Mucosa of stomach (tissue), 1 donor: Measurements from ENCODE around the gene C21orf58.

Experiments
- H3K27me3 ChIP-seq: one replicate; pipeline ENCODE4 v1.7.0; 2013; ENCODE audit warnings: mild to moderate bottlenecking, low read length; ENCODE audit not compliant: control insufficient read depth, insufficient read depth
- H3K36me3 ChIP-seq: one replicate; pipeline ENCODE4 v1.7.0; 2013; ENCODE audit warnings: low read length; ENCODE audit not compliant: control insufficient read depth, insufficient read depth
- H3K4me1 ChIP-seq: one replicate; pipeline ENCODE4 v1.7.0; 2013; ENCODE audit warnings: mild to moderate bottlenecking, low read length; ENCODE audit not compliant: control insufficient read depth, insufficient read depth
- H3K4me3 ChIP-seq: one replicate; pipeline ENCODE4 v1.7.0; 2013; ENCODE audit warnings: low read length
- H3K9ac ChIP-seq: one replicate; pipeline ENCODE4 v1.7.0; 2013; ENCODE audit warnings: mild to moderate bottlenecking, low read length, moderate library complexity
- H3K9me3 ChIP-seq: one replicate; pipeline ENCODE4 v1.7.0; 2013; ENCODE audit warnings: mild to moderate bottlenecking, low read length, moderate library complexity; ENCODE audit not compliant: control insufficient read depth
- donor health status: Pancreatic carcinoma.

Gene C21orf58

GRCh38 chr21:46350981-46351380 is 27.3 kb upstream of the C21orf58 start:
- H3K27me3 ChIP-seq: no peaks in the 10 kb centered on the region
- no peak overlapping the region for H3K9ac ChIP-seq
- H3K36me3 ChIP-seq: peaks cover 9% of the 10 kb centered on the region
- H3K4me3 ChIP-seq: no peak overlapping the region
- no peaks in the 10 kb centered on the region for H3K9me3 ChIP-seq
- H3K4me1 ChIP-seq: no peaks in the 10 kb centered on the region

- peaks cover 9% of the 10 kb centered on the region for H3K36me3 ChIP-seq
- no peaks in the 10 kb centered on the region for H3K9me3 ChIP-seq
- no peak overlapping the region for H3K4me3 ChIP-seq
- no peaks in the 10 kb centered on the region for H3K27me3 ChIP-seq
- no peaks in the 10 kb centered on the region for H3K4me1 ChIP-seq
- H3K9ac ChIP-seq: no peak overlapping the region
These were observed 26.9 kb upstream of the C21orf58 start for GRCh38 chr21:46350571-46350970.

- Histone ChIP-seq H3K4me1 (no peaks in the 10 kb centered on the region), H3K36me3 (peaks cover 9% of the 10 kb centered on the region)
These were observed 25.6 kb upstream of the C21orf58 start for GRCh38 chr21:46349134-46349760.

GRCh38 chr21:46347791-46348381 is 24.2 kb upstream of the C21orf58 start:
- H3K4me3 ChIP-seq: no peak overlapping the region
- H3K9ac ChIP-seq: no peak overlapping the region
- no peaks in the 10 kb centered on the region for H3K9me3 ChIP-seq
- H3K4me1 ChIP-seq: no peaks in the 10 kb centered on the region
- H3K36me3 ChIP-seq: peaks cover 9% of the 10 kb centered on the region
- H3K27me3 ChIP-seq: no peaks in the 10 kb centered on the region

More at GRCh38 chr21:46349134-46349760, 25.6 kb upstream of the C21orf58 start:
- Histone ChIP-seq H3K4me3 (no peak overlapping the region), H3K27me3 (no peaks in the 10 kb centered on the region), H3K9ac (no peak overlapping the region), H3K9me3 (no peaks in the 10 kb centered on the region)

- H3K36me3 ChIP-seq: peaks cover 6% of the 10 kb centered on the region
These were observed 23.5 kb upstream of the C21orf58 start for GRCh38 chr21:46347203-46347550.

GRCh38 chr21:46346296-46347202 is 22.9 kb upstream of the C21orf58 start:
- Histone ChIP-seq H3K9ac (no peak overlapping the region), H3K4me3 (no peak overlapping the region), H3K4me1 (no peaks in the 10 kb centered on the region), H3K27me3 (no peaks in the 10 kb centered on the region), H3K9me3 (no peaks in the 10 kb centered on the region), H3K36me3 (peaks cover under 1% of the 10 kb centered on the region)

More at GRCh38 chr21:46347203-46347550, 23.5 kb upstream of the C21orf58 start:
- Histone ChIP-seq H3K27me3 (no peaks in the 10 kb centered on the region), H3K4me3 (no peak overlapping the region), H3K4me1 (no peaks in the 10 kb centered on the region), H3K9ac (no peak overlapping the region), H3K9me3 (no peaks in the 10 kb centered on the region)

GRCh38 chr21:46345861-46346260 is 22.2 kb upstream of the C21orf58 start:
- no peaks in the 10 kb centered on the region for H3K36me3 ChIP-seq

GRCh38 chr21:46344219-46344915 is 20.7 kb upstream of the C21orf58 start:
- H3K4me3 ChIP-seq: no peak overlapping the region
- no peaks in the 10 kb centered on the region for H3K9me3 ChIP-seq
- no peak overlapping the region for H3K9ac ChIP-seq
- H3K27me3 ChIP-seq: no peaks in the 10 kb centered on the region
- no peaks in the 10 kb centered on the region for H3K4me1 ChIP-seq
- H3K36me3 ChIP-seq: no peaks in the 10 kb centered on the region

More at GRCh38 chr21:46345861-46346260, 22.2 kb upstream of the C21orf58 start:
- H3K4me3 ChIP-seq: no peak overlapping the region
- H3K9ac ChIP-seq: no peak overlapping the region
- H3K27me3 ChIP-seq: no peaks in the 10 kb centered on the region
- no peaks in the 10 kb centered on the region for H3K9me3 ChIP-seq
- H3K4me1 ChIP-seq: no peaks in the 10 kb centered on the region

GRCh38 chr21:46340998-46341397 is 17.3 kb upstream of the C21orf58 start:
- no peak overlapping the region for H3K9ac ChIP-seq
- H3K4me3 ChIP-seq: no peak overlapping the region
- H3K27me3 ChIP-seq: no peaks in the 10 kb centered on the region
- H3K9me3 ChIP-seq: no peaks in the 10 kb centered on the region
- no peaks in the 10 kb centered on the region for H3K4me1 ChIP-seq
- H3K36me3 ChIP-seq: no peaks in the 10 kb centered on the region

GRCh38 chr21:46336603-46337002 is 12.9 kb upstream of the C21orf58 start:
- no peaks in the 10 kb centered on the region for H3K9me3 ChIP-seq
- H3K27me3 ChIP-seq: no peaks in the 10 kb centered on the region
- H3K36me3 ChIP-seq: peaks cover 6% of the 10 kb centered on the region
- H3K9ac ChIP-seq: no peak overlapping the region
- no peak overlapping the region for H3K4me3 ChIP-seq
- H3K4me1 ChIP-seq: no peaks in the 10 kb centered on the region

- no peak overlapping the region for H3K4me3 ChIP-seq
- no peaks in the 10 kb centered on the region for H3K9me3 ChIP-seq
- H3K4me1 ChIP-seq: no peaks in the 10 kb centered on the region
- no peaks in the 10 kb centered on the region for H3K27me3 ChIP-seq
- no peak overlapping the region for H3K9ac ChIP-seq
- H3K36me3 ChIP-seq: peaks cover 6% of the 10 kb centered on the region
These were observed 10.9 kb upstream of the C21orf58 start for GRCh38 chr21:46334351-46335140.
